Measurements from ENCODE around the gene ROCK2. TPM values are rescaled to one million over a fixed set of nuclear protein-coding genes. Genes with fewer than 3 reads are reported as not detected.
"Not testable (repeated sequence)": the region's sequence is repeated elsewhere in the genome, so short reads cannot be mapped to it uniquely, and the experiment has no call there.

Gene ROCK2
- total RNA-seq, 3 donors from 2014 or later (not counting 1 experiment from before 2014, with no cell fraction given): 19.9 to 28.2 (median 21.9) TPM

GRCh38 chr2:11169333-11169732 lies 175.1 kb downstream of the ROCK2 start:
- intact Hi-C loops (cut with micrococcal nuclease): no loop called here
- no peak for DNase-seq
- WGBS (ENCODE audit: insufficient coverage): 94% methylated on average over 13 of the region's 13 CpGs
- Histone ChIP-seq H3K9me3 (ENCODE audit: control insufficient read depth, insufficient read depth, low read length) (no peaks in the 10 kb centered on the region), H3K4me3 (ENCODE audit: low read length) (no peak overlapping the region), H3K27me3 (ENCODE audit: control insufficient read depth, insufficient read depth, low read length) (no peaks in the 10 kb centered on the region), H3K36me3 (ENCODE audit: control insufficient read depth, insufficient read depth, low read length) (no peaks in the 10 kb centered on the region), H3K27ac (ENCODE audit: low read length) (no peak overlapping the region), H3K4me1 (ENCODE audit: control insufficient read depth, insufficient read depth, low read length) (no peaks in the 10 kb centered on the region)
- Mint-ChIP-seq H3K4me3 (no peak overlapping the region), H3K4me1 (peaks cover 0 to 3% of the 10 kb centered on the region in 2 donors), H3K9me3 (no peaks in the 10 kb centered on the region), H3K27ac (no peak overlapping the region), H3K36me3 (no peaks in the 10 kb centered on the region), H3K27me3 (ENCODE audit: low read depth in 2 of 2) (no peaks in the 10 kb centered on the region)
- no peak for ATAC-seq
- no peak for TF ChIP-seq CTCF (IDR thresholded peaks at IDR 0.05)

- ATAC-seq (no peak), DNase-seq (no peak)
- H3K36me3 Mint-ChIP-seq: no peaks in the 10 kb centered on the region
- Histone ChIP-seq H3K36me3 (ENCODE audit: control insufficient read depth, insufficient read depth, low read length) (peaks cover 3% of the 10 kb centered on the region), H3K4me1 (ENCODE audit: control insufficient read depth, insufficient read depth, low read length) (no peaks in the 10 kb centered on the region), H3K27ac (ENCODE audit: low read length) (no peak overlapping the region), H3K9me3 (ENCODE audit: control insufficient read depth, insufficient read depth, low read length) (no peaks in the 10 kb centered on the region), H3K4me3 (ENCODE audit: low read length) (no peak overlapping the region), H3K27me3 (ENCODE audit: control insufficient read depth, insufficient read depth, low read length) (no peaks in the 10 kb centered on the region)
- no peaks in the 10 kb centered on the region for H3K9me3 Mint-ChIP-seq
- WGBS (ENCODE audit: insufficient coverage): 83% methylated on average over 9 of the region's 9 CpGs
- H3K27me3 Mint-ChIP-seq (ENCODE audit: low read depth in 2 of 2): no peaks in the 10 kb centered on the region
- no peak overlapping the region for H3K27ac Mint-ChIP-seq
- TF ChIP-seq CTCF (IDR thresholded peaks at IDR 0.05): no peak
- intact Hi-C loops (cut with micrococcal nuclease): no loop called here
- H3K4me1 Mint-ChIP-seq: peaks cover 0 to 3% of the 10 kb centered on the region in 2 donors
- no peak overlapping the region for H3K4me3 Mint-ChIP-seq
These were observed 175.9 kb downstream of the ROCK2 start for GRCh38 chr2:11168488-11168887.

GRCh38 chr2:11166476-11166875 lies 178.0 kb downstream of the ROCK2 start:
- H3K27ac Mint-ChIP-seq: no peak overlapping the region

GRCh38 chr2:11165046-11165445 lies 179.4 kb downstream of the ROCK2 start:
- H3K36me3 ChIP-seq (ENCODE audit: control insufficient read depth, insufficient read depth, low read length); H3K4me3 ChIP-seq (ENCODE audit: low read length); H3K4me3 Mint-ChIP-seq; H3K27ac ChIP-seq (ENCODE audit: low read length); H3K27me3 ChIP-seq (ENCODE audit: control insufficient read depth, insufficient read depth, low read length); ATAC-seq; DNase-seq; H3K9me3 Mint-ChIP-seq; H3K9me3 ChIP-seq (ENCODE audit: control insufficient read depth, insufficient read depth, low read length); H3K36me3 Mint-ChIP-seq; intact Hi-C loops (cut with micrococcal nuclease); H3K27me3 Mint-ChIP-seq (ENCODE audit: low read depth in 2 of 2); H3K27ac Mint-ChIP-seq: not testable (repeated sequence)
- H3K4me1 Mint-ChIP-seq: peaks cover 7 to 23% of the 10 kb centered on the region in 2 donors
- H3K4me1 ChIP-seq (ENCODE audit: control insufficient read depth, insufficient read depth, low read length): peaks cover 19% of the 10 kb centered on the region
- WGBS (ENCODE audit: insufficient coverage): 98% methylated on average over 24 of the region's 28 CpGs

More at GRCh38 chr2:11166476-11166875, 178.0 kb downstream of the ROCK2 start:
- Mint-ChIP-seq H3K27me3 (ENCODE audit: low read depth in 2 of 2) (no peaks in the 10 kb centered on the region), H3K4me1 (peaks cover 0 to 10% of the 10 kb centered on the region in 2 donors), H3K4me3 (no peak overlapping the region), H3K9me3 (no peaks in the 10 kb centered on the region), H3K36me3 (no peaks in the 10 kb centered on the region)
- ATAC-seq (no peak), DNase-seq (no peak)
- Histone ChIP-seq H3K27me3 (ENCODE audit: control insufficient read depth, insufficient read depth, low read length) (no peaks in the 10 kb centered on the region), H3K27ac (ENCODE audit: low read length) (no peak overlapping the region), H3K36me3 (ENCODE audit: control insufficient read depth, insufficient read depth, low read length) (peaks cover 3% of the 10 kb centered on the region), H3K4me1 (ENCODE audit: control insufficient read depth, insufficient read depth, low read length) (peaks cover 7% of the 10 kb centered on the region), H3K9me3 (ENCODE audit: control insufficient read depth, insufficient read depth, low read length) (no peaks in the 10 kb centered on the region), H3K4me3 (ENCODE audit: low read length) (no peak overlapping the region)
- 86% methylated on average over 10 of the region's 10 CpGs for WGBS (ENCODE audit: insufficient coverage)
- no peak for TF ChIP-seq CTCF (IDR thresholded peaks at IDR 0.05)
- intact Hi-C loops (cut with micrococcal nuclease): no loop called here
